GM23338 (cell line): ENCODE measurements around the gene FRRS1L.

Source experiments
- CREB1 ChIP-seq: fragments of 250-450 bp; sonication (Bioruptor Pico); IDR thresholded peaks from 2 replicates; pipeline ENCODE4 v1.5.0; 2020; ENCODE audit warnings: low read depth, mild to moderate bottlenecking, moderate library complexity
- EZH2 ChIP-seq: fragments of 200-600 bp; sonication (generic); IDR thresholded peaks from one replicate; pipeline ENCODE4 v1.8.0; 2017; ENCODE audit warnings: antibody characterized with exemption, mild to moderate bottlenecking, low read depth; ENCODE audit not compliant: unreplicated experiment
- EZH2phosphoT487 ChIP-seq: fragments of 200-600 bp; sonication (generic); IDR thresholded peaks from one replicate; pipeline ENCODE4 v1.8.1; 2018; ENCODE audit warnings: antibody characterized with exemption; ENCODE audit not compliant: unreplicated experiment
- JUNB ChIP-seq: IDR thresholded peaks from one replicate; pipeline ENCODE4 v1.6.1; 2016; ENCODE audit warnings: antibody characterized with exemption; ENCODE audit not compliant: unreplicated experiment
- NANOG ChIP-seq: IDR thresholded peaks from 2 replicates; pipeline ENCODE4 v1.6.1; 2016; ENCODE audit warnings: antibody characterized with exemption, borderline replicate concordance
- POLR2AphosphoS5 ChIP-seq: IDR thresholded peaks from 2 replicates; pipeline ENCODE4 v1.6.1; 2016; ENCODE audit warnings: antibody characterized with exemption, low read depth
- STAT1 ChIP-seq: IDR thresholded peaks from one replicate; pipeline ENCODE4 v1.6.1; 2016; ENCODE audit warnings: antibody characterized with exemption; ENCODE audit not compliant: unreplicated experiment
- ZNF114 ChIP-seq: fragments of 250-450 bp; sonication (Bioruptor Pico); IDR thresholded peaks from 2 replicates; pipeline ENCODE4 v1.5.0; 2020; ENCODE audit warnings: mild to moderate bottlenecking, moderate library complexity
- ZNF331 ChIP-seq: fragments of 250-450 bp; sonication (Bioruptor Pico); IDR thresholded peaks from 2 replicates; pipeline ENCODE4 v1.5.0; 2020; ENCODE audit warnings: low read depth, mild to moderate bottlenecking, moderate library complexity
- TF ChIP-seq, protein P1 (sequence below), 2 experiments: fragments of 200-600 bp in 1 of 2; sonication (generic) in 1 of 2; conservative IDR thresholded peaks; 2 replicates each; pipeline versions ENCODE4 v1.5.1 to v1.6.1; 2016 to 2017; ENCODE audit warnings: antibody characterized with exemption in 2 of 2, low read depth in 2 of 2, mild to moderate bottlenecking in 2 of 2, moderate library complexity in 1 of 2
- TF ChIP-seq, protein P2 (sequence below): IDR thresholded peaks from one replicate; pipeline ENCODE4 v1.6.1; 2018; ENCODE audit warnings: antibody characterized with exemption; ENCODE audit not compliant: unreplicated experiment

DNA sequence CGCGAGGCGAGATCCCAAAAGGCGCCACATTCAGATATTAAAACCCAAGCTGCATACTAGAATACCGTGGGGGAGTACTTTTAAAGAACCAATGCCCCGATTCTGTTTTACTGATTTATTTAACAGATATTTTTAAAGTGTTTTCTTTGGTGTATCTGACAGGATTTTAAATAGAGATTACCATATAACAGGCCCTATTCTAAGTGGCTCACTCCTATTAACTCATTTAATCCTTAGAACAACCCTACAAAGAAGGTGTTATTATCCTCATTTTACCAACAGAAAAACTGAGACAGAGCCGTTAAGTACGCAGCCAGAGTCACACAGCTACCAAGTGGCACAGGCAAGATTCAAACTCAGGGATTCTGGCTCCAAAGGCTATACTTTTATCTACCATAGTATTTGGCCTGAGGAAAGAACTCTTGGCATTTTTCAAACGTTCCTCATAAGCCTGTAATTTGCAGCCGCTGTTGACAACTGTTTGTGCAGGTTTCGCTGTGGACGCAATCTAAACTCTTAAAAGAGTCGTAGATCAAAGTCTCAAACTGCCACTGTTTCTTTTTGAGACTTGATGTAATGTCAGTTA lies 46.8 kb downstream of the FRRS1L start:
- TF ChIP-seq EZH2phosphoT487, result no peak
- TF ChIP-seq, protein P1, sequence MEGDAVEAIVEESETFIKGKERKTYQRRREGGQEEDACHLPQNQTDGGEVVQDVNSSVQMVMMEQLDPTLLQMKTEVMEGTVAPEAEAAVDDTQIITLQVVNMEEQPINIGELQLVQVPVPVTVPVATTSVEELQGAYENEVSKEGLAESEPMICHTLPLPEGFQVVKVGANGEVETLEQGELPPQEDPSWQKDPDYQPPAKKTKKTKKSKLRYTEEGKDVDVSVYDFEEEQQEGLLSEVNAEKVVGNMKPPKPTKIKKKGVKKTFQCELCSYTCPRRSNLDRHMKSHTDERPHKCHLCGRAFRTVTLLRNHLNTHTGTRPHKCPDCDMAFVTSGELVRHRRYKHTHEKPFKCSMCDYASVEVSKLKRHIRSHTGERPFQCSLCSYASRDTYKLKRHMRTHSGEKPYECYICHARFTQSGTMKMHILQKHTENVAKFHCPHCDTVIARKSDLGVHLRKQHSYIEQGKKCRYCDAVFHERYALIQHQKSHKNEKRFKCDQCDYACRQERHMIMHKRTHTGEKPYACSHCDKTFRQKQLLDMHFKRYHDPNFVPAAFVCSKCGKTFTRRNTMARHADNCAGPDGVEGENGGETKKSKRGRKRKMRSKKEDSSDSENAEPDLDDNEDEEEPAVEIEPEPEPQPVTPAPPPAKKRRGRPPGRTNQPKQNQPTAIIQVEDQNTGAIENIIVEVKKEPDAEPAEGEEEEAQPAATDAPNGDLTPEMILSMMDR (conservative IDR thresholded peaks at IDR 0.05; ENCODE audit: low read depth in 2 of 2), result no peak
- no peak for TF ChIP-seq EZH2
- TF ChIP-seq POLR2AphosphoS5, result no peak
- TF ChIP-seq, protein P2, sequence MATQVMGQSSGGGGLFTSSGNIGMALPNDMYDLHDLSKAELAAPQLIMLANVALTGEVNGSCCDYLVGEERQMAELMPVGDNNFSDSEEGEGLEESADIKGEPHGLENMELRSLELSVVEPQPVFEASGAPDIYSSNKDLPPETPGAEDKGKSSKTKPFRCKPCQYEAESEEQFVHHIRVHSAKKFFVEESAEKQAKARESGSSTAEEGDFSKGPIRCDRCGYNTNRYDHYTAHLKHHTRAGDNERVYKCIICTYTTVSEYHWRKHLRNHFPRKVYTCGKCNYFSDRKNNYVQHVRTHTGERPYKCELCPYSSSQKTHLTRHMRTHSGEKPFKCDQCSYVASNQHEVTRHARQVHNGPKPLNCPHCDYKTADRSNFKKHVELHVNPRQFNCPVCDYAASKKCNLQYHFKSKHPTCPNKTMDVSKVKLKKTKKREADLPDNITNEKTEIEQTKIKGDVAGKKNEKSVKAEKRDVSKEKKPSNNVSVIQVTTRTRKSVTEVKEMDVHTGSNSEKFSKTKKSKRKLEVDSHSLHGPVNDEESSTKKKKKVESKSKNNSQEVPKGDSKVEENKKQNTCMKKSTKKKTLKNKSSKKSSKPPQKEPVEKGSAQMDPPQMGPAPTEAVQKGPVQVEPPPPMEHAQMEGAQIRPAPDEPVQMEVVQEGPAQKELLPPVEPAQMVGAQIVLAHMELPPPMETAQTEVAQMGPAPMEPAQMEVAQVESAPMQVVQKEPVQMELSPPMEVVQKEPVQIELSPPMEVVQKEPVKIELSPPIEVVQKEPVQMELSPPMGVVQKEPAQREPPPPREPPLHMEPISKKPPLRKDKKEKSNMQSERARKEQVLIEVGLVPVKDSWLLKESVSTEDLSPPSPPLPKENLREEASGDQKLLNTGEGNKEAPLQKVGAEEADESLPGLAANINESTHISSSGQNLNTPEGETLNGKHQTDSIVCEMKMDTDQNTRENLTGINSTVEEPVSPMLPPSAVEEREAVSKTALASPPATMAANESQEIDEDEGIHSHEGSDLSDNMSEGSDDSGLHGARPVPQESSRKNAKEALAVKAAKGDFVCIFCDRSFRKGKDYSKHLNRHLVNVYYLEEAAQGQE, result no peak
- TF ChIP-seq ZNF331 (CRISPR knock-in tag), result no peak
- TF ChIP-seq JUNB, result no peak
- TF ChIP-seq STAT1, result no peak
- TF ChIP-seq ZNF114 (CRISPR knock-in tag), result no peak
- TF ChIP-seq CREB1, result no peak
- no peak for TF ChIP-seq NANOG
